Psoas muscle (tissue), 8 donors: ENCODE results near the gene PALS1. TPM values are rescaled to one million over a fixed set of nuclear protein-coding genes. Genes with fewer than 3 reads are reported as not detected.

Experiments used
- ATAC-seq, 4 donors: fragments of 200-7000 bp; cut with Tn5 transposase; one replicate each; pipeline ENCODE4 v1.9.1; 2020; ENCODE audit warnings: moderate library complexity in 3 of 4, mild to moderate bottlenecking in 2 of 4
- DNase-seq, 2 donors: peaks; one replicate each; pipeline ENCODE4 v3.0.0-alpha.2; 2020
- H3K27ac ChIP-seq: fragments of 200-600 bp; one replicate; pipeline ENCODE4 v1.8.0; 2022
- H3K27me3 ChIP-seq, 3 donors: fragments of 200-600 bp in 1 of 3; one replicate each; pipeline versions ENCODE4 v1.6.1 to v1.8.0; 2013 to 2022; ENCODE audit warnings: low read length in 2 of 3, mild to moderate bottlenecking in 2 of 3, moderate library complexity in 1 of 3; ENCODE audit not compliant: insufficient read depth in 3 of 3
- H3K36me3 ChIP-seq, 2 donors: fragments of 200-600 bp in 1 of 2; one replicate each; pipeline versions ENCODE4 v1.6.1 to v1.8.0; 2013 to 2022; ENCODE audit warnings: low read depth in 1 of 2, mild to moderate bottlenecking in 1 of 2, moderate library complexity in 1 of 2; ENCODE audit not compliant: insufficient read depth in 1 of 2
- H3K4me1 ChIP-seq: fragments of 200-600 bp; one replicate; pipeline ENCODE4 v1.8.0; 2022
- H3K4me3 ChIP-seq: fragments of 200-600 bp; one replicate; pipeline ENCODE4 v1.8.0; 2022; ENCODE audit warnings: mild to moderate bottlenecking
- H3K9me3 ChIP-seq: fragments of 200-600 bp; one replicate; pipeline ENCODE4 v1.8.0; 2022
- CTCF ChIP-seq: fragments of 200-600 bp; IDR thresholded peaks from one replicate; pipeline ENCODE4 v1.8.0; 2022; ENCODE audit warnings: antibody characterized with exemption
- WGBS, 3 donors: extraction: QIAGEN DNeasy Blood & Tissue Kit; methylation state at CpG; one replicate each; pipeline versions ENCODE4 v1.1.6 to v1.1.7; 2013; 5-methylcytosine and 5-hydroxymethylcytosine counted together
- intact Hi-C, 2 donors: fragments of 100-400 bp; cut with DNase I; formaldehyde crosslinking; loops; one replicate each; pipeline versions ENCODE4 v1.11.0 to v1.14.2; 2022
- polyA plus RNA-seq, 3 donors: library from polyadenylated mRNA; stranded (reverse); fragments of 200-250 nt; gene quantifications; one replicate each; pipeline ENCODE4 v1.2.3, GENCODE V29; 2013
- total RNA-seq, 4 donors: library from RNA; stranded (reverse); fragmentation: NEBNext Ultra II Directional in 2 of 4; extraction: Animal tissue kit (Norgen Biotek cat#: 25700) in 2 of 4; gene quantifications; one replicate each; pipeline versions ENCODE4 v1.2.1 to v1.2.4, GENCODE V29; 2021 to 2023
- donor health status: healthy with polysubstance abuse.
- donor health status: DM: no; HTN: no; CAD: no; lungs with moderate emphysema.
- donor health status: Bipolar disorder and iron deficiency.
- donor health status: healthy.
- donor health status: DM: yes; HTN: yes; CAD: no.
- donor health status: DM: no; HTN: no; CAD: no.
- donor health status: DM: no; HTN: no; CAD: no.
- donor health status: DM: yes; HTN: yes; CAD: no.

The PALS1 gene
- total and polyA plus RNA-seq, 7 donors = 5.9 to 22.7 (median 17.1) TPM

GRCh38 chr14:67276131-67276530, 34.9 kb downstream of the PALS1 start:
- intact Hi-C loops = loop anchor here in 1 of 2 donors (1.0 kb wide), 1 partner anchor 30 kb away; no protein-coding TSS in a partner anchor
- Histone ChIP-seq H3K27me3 (no peaks in the 10 kb centered on the region), H3K27ac (no peak overlapping the region), H3K4me1 (peaks cover 18% of the 10 kb centered on the region), H3K4me3 (no peak overlapping the region), H3K9me3 (no peaks in the 10 kb centered on the region), H3K36me3 (no peaks in the 10 kb centered on the region)
- TF ChIP-seq CTCF = no peak
- no peak for ATAC-seq
- DNase-seq = no peak

- intact Hi-C loops = no loop called here
- WGBS, 3 donors = 82 to 98% (median 87%) methylated on average over 2 of the region's 2 CpGs
Observed at GRCh38 chr14:67280506-67280905, 39.3 kb downstream of the PALS1 start.

GRCh38 chr14:67285876-67286452, 44.7 kb downstream of the PALS1 start:
- no peak overlapping the region for H3K4me3 ChIP-seq
- ATAC-seq (peak in 1 of 4 donors; percentile 58), DNase-seq (no peak)
- no peaks in the 10 kb centered on the region for H3K9me3 ChIP-seq
- intact Hi-C loops = loop anchor here (2.0 to 5.0 kb wide), 2 partner anchors 119 kb away; no protein-coding TSS in a partner anchor
- no peak overlapping the region for H3K27ac ChIP-seq
- no peaks in the 10 kb centered on the region for H3K36me3 ChIP-seq
- WGBS, 3 donors = 51 to 56% (median 54%) methylated on average over 2 of the region's 2 CpGs
- TF ChIP-seq CTCF = peak; percentile 76
- no peaks in the 10 kb centered on the region for H3K27me3 ChIP-seq
- H3K4me1 ChIP-seq = peaks cover 8% of the 10 kb centered on the region

More at GRCh38 chr14:67280506-67280905, 39.3 kb downstream of the PALS1 start:
- TF ChIP-seq CTCF = no peak
- Histone ChIP-seq H3K4me3 (no peak overlapping the region), H3K9me3 (no peaks in the 10 kb centered on the region), H3K4me1 (peaks cover 26% of the 10 kb centered on the region), H3K27me3 (no peaks in the 10 kb centered on the region), H3K36me3 (no peaks in the 10 kb centered on the region), H3K27ac (no peak overlapping the region)
- DNase-seq (no peak), ATAC-seq (no peak)

Other genes starting within 250 kb of the PALS1 start
- gene GARIN2, start 52.0 kb upstream of the PALS1 start, total RNA-seq = not detected
- not detected for gene GARIN2, start 52.0 kb upstream of the PALS1 start, polyA plus RNA-seq
- 10 to 100 TPM; 54.1 to 76.4 (median 66.5) TPM for gene ATP6V1D, start 118.4 kb downstream of the PALS1 start, total RNA-seq
- gene ATP6V1D, start 118.4 kb downstream of the PALS1 start, polyA plus RNA-seq = 100 to 1,000 TPM in 1 of 3 donors, 10 to 100 TPM in 2; 58.6 to 133 (median 81.3) TPM
- 100 to 1,000 TPM in 3 of 4 donors, 10 to 100 TPM in 1; 89.7 to 144 (median 125) TPM for gene EIF2S1, start 118.9 kb downstream of the PALS1 start, total RNA-seq
- gene EIF2S1, start 118.9 kb downstream of the PALS1 start, polyA plus RNA-seq = 100 to 1,000 TPM; 112 to 299 (median 286) TPM
- under 1 TPM in 2 of 4 donors, not detected in 2; 0.59 to 0.77 TPM for gene PLEK2, start 170.7 kb downstream of the PALS1 start, total RNA-seq
- 1 to 10 TPM in 1 of 3 donors, under 1 TPM in 1, not detected in 1; 0.05 to 2.1 TPM for gene PLEK2, start 170.7 kb downstream of the PALS1 start, polyA plus RNA-seq
- 1 to 10 TPM in 1 of 4 donors, under 1 TPM in 3; 0.46 to 1.2 (median 0.72) TPM for gene TMEM229B, start 247.3 kb downstream of the PALS1 start, total RNA-seq
- under 1 TPM; 0.14 to 0.52 (median 0.48) TPM for gene TMEM229B, start 247.3 kb downstream of the PALS1 start, polyA plus RNA-seq